NCI-H69 (cell line): ENCODE measurements around the gene YIPF7.
A peak's percentile ranks its signal among the peaks of the same experiment; 100 is the strongest.

Experiments
- DNase-seq: peaks from one replicate; lab custom pipeline; 2025; lab: John Stamatoyannopoulos, UW

The YIPF7 gene

GRCh38 chr4:44616621-44617020 lies 34.8 kb downstream of the YIPF7 start:
- no peak for DNase-seq

- DNase-seq: peak; percentile 14
Measured at GRCh38 chr4:44583393-44583792, 68.0 kb downstream of the YIPF7 start.

- no peak for DNase-seq
Measured at GRCh38 chr4:44580231-44580630, 71.2 kb downstream of the YIPF7 start.

GRCh38 chr4:44578954-44579353 lies 72.5 kb downstream of the YIPF7 start:
- DNase-seq: no peak
